Fibroblast of villous mesenchyme (primary cell): ENCODE measurements around the gene CCDC107. TPM values are rescaled to one million over a fixed set of nuclear protein-coding genes. Genes with fewer than 3 reads are reported as not detected.

Experiments
- DNase-seq: peaks from one replicate; pipeline ENCODE4 v3.0.0-alpha.2; 2010; ENCODE audit warnings: low read depth
- H3K4me3 ChIP-seq: 2 replicates; pipeline ENCODE4 v1.5.1; 2011; ENCODE audit warnings: low read depth, mild to moderate bottlenecking, low read length
- CTCF ChIP-seq: IDR thresholded peaks from 2 replicates; pipeline ENCODE4 v1.5.1; 2012; ENCODE audit warnings: low read depth, mild to moderate bottlenecking, low read length; ENCODE audit not compliant: insufficient read depth
- total RNA-seq: library from RNA; depleted of rRNA; stranded (reverse); fragments of >200 nt; gene quantifications from 2 replicates; pipeline ENCODE4 v1.2.3, GENCODE V29; 2012

Gene CCDC107
- total RNA-seq, 1 donor, result 18.1 TPM

DNA sequence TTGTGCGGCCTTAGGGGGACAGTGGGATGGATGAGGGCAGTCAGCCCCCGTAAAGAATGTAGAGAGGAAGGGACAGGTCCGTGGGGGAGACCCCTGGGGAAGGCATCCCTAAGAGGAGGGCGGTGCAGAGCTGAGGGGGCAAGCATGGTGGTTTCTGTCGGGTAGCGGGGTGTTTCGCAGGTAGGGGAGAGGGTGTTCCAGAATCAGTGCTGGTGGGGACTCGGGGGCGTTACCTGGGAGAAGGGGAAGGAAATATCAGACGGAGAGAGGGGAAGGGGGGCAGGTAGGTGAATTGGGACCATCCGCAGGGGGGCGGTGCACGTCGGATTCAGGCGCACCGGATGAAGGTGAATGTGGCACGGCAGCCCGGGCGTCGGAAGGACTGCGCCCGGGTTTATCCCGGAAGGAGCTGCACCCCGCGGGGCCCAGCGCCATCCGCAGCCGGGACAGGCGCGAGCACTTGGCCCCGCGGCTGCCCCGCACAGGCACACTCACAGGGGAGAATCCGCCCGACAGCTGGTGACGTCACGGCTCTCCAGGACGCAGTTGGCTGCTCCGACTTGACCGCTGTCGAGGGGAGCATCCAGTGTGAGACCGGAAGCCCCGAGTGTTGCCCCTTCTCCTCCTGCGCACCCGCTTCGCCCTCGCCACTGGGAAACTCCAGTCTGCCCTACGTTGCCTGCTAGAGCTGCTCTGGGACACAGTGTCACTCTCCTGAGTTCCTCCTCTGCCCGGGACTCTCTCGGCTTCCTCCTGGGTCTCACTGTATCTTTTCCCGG, 41.2 kb upstream of the CCDC107 start:
- no peak for TF ChIP-seq CTCF
- peak overlapping the region; percentile 37 for H3K4me3 ChIP-seq
- DNase-seq, result peak; percentile 74

- H3K4me3 ChIP-seq, result no peak overlapping the region
- no peak for DNase-seq
- TF ChIP-seq CTCF, result no peak
Measured at GRCh38 chr9:35617548-35617947, 40.5 kb upstream of the CCDC107 start.

- peak within 1 kb of the TSS; percentile 37 for H3K4me3 ChIP-seq
- no peak for TF ChIP-seq CTCF
- no peak for DNase-seq
Measured at GRCh38 chr9:35618325-35618727, 39.8 kb upstream of the CCDC107 start, which contains the start of gene CD72. CD72 (minus strand) TSS chr9:35618413; CDS start chr9:35618303, 110 bp downstream.

DNA sequence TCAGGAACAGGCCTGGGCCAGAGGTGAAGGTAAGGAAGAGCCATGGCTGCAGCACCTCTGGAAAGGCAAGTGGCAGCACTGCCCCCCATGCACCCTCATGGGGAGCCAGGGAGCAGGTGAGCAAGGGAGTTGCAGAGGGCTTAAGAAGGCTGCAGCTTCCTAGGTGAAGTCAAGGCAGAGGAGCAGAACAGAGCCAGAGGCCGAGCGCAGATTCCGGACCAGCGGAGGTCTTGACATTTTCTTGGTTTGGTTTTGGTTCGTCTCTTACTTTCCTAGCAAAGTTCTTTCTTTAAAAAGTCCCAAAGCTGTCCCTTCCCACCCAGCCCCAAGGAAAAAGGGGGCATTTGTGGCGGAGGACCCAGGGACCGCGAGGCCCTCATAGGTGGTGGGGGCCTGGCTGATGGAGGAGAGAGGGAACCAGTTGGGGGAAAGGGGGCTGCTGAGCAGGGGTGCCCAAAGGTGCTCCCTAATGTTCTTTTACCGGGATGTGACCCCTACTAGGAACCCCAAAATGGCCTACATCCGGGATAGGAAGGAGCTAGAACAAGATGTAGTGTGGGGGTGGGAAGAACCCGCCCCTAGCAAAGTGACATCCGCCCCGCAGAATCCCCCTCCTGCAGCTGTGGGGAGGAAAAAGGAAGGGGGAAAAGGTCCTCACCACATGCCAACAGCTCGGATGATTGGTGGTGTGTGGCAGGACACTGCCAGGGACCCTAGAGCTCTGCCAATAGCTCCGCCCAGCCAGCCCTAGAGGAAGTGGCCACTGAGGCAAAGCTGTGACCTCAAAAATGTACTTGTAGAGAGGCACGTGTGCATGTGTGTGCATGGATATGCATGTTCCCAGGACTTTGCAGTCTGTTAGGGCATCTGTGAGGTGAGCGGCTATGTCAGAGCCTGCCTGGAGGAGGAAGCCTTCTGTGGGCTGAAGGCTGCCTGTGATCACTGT, 39.0 kb upstream of the CCDC107 start:
- no peak for TF ChIP-seq CTCF
- H3K4me3 ChIP-seq, result no peak overlapping the region
- peak; percentile 20 for DNase-seq

DNA sequence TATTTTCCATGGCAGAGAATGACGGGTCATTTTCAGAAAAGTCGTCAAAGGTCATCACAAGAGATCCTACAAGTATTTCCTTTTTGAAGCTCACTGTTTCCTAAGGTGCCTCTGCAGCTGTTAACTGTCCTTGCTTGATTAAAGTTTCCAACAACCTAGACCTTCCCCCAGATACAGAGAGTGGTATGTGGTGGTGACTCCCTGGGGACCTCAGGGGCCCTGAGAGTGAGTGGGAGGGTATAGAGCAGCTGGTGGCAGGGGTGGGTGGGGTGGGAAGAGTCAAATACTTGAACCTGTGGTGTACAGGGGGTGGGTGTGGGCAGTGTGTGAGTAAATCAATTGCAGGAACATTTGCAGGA, 38.3 kb upstream of the CCDC107 start:
- H3K4me3 ChIP-seq, result no peak overlapping the region
- TF ChIP-seq CTCF, result no peak
- no peak for DNase-seq

- no peak overlapping the region for H3K4me3 ChIP-seq
- no peak for DNase-seq
- no peak for TF ChIP-seq CTCF
Measured at GRCh38 chr9:35627575-35627974, 30.5 kb upstream of the CCDC107 start.
